ENCODE results near the gene PLEKHM3. TPM values are rescaled to one million over a fixed set of nuclear protein-coding genes. Genes with fewer than 3 reads are reported as not detected.

PLEKHM3 gene
- total RNA-seq, 1 experiment from 2014 or later = 2.5 TPM

DNA sequence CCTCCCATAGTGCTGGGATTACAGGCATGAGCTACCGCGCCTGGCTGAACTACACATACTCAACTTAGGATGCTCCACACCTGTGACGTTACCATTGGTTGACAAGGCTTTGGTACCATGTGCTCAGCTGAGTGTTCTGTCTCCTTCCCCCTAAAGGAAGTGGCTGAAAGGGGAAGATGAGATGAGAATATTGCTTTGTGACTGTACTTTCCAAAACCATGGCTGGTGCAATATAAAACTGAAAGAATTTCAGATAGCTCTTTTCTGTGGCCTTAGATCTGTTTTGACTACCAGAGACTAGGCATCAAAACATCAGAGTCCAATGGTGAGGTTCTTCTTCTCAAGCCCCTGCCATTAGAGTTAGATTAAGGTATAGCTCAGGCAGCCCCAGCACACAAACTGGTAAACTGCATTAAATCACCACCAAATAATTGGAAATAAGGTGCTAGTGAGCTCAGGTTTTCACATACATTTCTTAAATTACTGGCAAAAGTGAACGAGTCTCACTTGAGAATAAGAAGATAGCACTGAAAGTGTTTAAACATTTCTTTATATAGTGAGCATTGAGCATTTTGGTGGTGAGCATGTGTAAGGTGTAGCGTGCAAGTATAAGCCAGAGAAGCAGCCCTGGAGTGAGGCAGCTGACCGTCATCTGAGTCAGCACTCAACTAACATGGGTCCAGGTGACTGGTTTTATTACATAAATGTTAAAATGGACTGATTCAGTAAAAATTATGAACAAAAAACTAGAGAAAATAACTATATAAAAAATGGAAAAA is 142.1 kb downstream of the PLEKHM3 start:
- CTCF ChIA-PET = no interaction called here
- Histone ChIP-seq H3K4me3 (ENCODE audit: low read depth in 2 of 2, low read length in 2 of 2) (no peak overlapping the region), H3K36me3 (ENCODE audit: control insufficient read depth, insufficient read depth, low read length) (no peaks in the 10 kb centered on the region), H3K4me1 (ENCODE audit: control insufficient read depth, insufficient read depth, low read length) (no peaks in the 10 kb centered on the region), H3K27ac (ENCODE audit: low read length) (no peak overlapping the region), H3K9me3 (ENCODE audit: control insufficient read depth, insufficient read depth, low read depth, low read length) (no peaks in the 10 kb centered on the region), H3K27me3 (ENCODE audit: control insufficient read depth, insufficient read depth, low read length) (no peaks in the 10 kb centered on the region)
- TF ChIP-seq, protein P1, sequence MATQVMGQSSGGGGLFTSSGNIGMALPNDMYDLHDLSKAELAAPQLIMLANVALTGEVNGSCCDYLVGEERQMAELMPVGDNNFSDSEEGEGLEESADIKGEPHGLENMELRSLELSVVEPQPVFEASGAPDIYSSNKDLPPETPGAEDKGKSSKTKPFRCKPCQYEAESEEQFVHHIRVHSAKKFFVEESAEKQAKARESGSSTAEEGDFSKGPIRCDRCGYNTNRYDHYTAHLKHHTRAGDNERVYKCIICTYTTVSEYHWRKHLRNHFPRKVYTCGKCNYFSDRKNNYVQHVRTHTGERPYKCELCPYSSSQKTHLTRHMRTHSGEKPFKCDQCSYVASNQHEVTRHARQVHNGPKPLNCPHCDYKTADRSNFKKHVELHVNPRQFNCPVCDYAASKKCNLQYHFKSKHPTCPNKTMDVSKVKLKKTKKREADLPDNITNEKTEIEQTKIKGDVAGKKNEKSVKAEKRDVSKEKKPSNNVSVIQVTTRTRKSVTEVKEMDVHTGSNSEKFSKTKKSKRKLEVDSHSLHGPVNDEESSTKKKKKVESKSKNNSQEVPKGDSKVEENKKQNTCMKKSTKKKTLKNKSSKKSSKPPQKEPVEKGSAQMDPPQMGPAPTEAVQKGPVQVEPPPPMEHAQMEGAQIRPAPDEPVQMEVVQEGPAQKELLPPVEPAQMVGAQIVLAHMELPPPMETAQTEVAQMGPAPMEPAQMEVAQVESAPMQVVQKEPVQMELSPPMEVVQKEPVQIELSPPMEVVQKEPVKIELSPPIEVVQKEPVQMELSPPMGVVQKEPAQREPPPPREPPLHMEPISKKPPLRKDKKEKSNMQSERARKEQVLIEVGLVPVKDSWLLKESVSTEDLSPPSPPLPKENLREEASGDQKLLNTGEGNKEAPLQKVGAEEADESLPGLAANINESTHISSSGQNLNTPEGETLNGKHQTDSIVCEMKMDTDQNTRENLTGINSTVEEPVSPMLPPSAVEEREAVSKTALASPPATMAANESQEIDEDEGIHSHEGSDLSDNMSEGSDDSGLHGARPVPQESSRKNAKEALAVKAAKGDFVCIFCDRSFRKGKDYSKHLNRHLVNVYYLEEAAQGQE (IDR thresholded peaks at IDR 0.05; ENCODE audit: insufficient read depth in 1 of 2, low read depth in 2 of 2, low read length in 1 of 2) = no peak
- no peak for TF ChIP-seq TCF7L2 (IDR thresholded peaks at IDR 0.05; ENCODE audit: low read depth, low read length)
- TF ChIP-seq, protein P2, sequence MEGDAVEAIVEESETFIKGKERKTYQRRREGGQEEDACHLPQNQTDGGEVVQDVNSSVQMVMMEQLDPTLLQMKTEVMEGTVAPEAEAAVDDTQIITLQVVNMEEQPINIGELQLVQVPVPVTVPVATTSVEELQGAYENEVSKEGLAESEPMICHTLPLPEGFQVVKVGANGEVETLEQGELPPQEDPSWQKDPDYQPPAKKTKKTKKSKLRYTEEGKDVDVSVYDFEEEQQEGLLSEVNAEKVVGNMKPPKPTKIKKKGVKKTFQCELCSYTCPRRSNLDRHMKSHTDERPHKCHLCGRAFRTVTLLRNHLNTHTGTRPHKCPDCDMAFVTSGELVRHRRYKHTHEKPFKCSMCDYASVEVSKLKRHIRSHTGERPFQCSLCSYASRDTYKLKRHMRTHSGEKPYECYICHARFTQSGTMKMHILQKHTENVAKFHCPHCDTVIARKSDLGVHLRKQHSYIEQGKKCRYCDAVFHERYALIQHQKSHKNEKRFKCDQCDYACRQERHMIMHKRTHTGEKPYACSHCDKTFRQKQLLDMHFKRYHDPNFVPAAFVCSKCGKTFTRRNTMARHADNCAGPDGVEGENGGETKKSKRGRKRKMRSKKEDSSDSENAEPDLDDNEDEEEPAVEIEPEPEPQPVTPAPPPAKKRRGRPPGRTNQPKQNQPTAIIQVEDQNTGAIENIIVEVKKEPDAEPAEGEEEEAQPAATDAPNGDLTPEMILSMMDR (IDR thresholded peaks at IDR 0.05) = no peak
- no peak for TF ChIP-seq SIN3A (IDR thresholded peaks at IDR 0.05; ENCODE audit: borderline replicate concordance, insufficient read depth, low read depth, low read length)
- TF ChIP-seq POLR2AphosphoS5 (IDR thresholded peaks at IDR 0.05; ENCODE audit: low read depth, low read length) = no peak
- DNase-seq (ENCODE audit: low read depth, low spot score) (no peak), ATAC-seq (no peak)
- POLR2A ChIA-PET = no interaction called here
- in situ Hi-C loops (cut with HindIII; ENCODE audit: low pct_unique_long_range_greater_than_20kb, low sequenced_read_pairs) = no loop called here
- BruUV-seq (replicated peaks) = no TSS peak
- intact Hi-C loops (cut with micrococcal nuclease; ENCODE audit: unreplicated experiment) = no loop called here

DNA sequence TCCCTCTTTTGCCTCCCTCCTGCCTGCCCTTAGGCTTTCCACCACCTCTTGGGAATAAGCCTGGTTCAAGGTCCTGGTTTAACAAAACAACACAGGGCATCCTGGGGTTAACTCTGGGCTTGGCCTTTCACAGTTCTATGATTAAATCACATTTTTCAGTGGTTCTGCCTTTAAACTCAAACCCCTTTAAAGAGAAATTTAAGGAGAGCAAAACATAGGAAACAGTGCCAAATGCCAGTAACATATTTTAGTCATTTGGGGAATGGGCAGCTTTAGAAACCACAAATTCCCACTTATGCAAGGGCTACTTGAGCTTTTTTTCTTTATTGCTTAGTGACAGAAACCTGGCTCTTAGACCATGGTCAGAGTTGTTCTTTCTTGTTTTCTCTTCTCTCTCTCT is 143.4 kb downstream of the PLEKHM3 start:
- POLR2A ChIA-PET = no interaction called here
- DNase-seq (ENCODE audit: low read depth, low spot score) = no peak
- no peak overlapping the region for H3K27ac ChIP-seq (ENCODE audit: low read length)
- CTCF ChIA-PET = no interaction called here
- no peaks in the 10 kb centered on the region for H3K27me3 ChIP-seq (ENCODE audit: control insufficient read depth, insufficient read depth, low read length)
- H3K9me3 ChIP-seq (ENCODE audit: control insufficient read depth, insufficient read depth, low read depth, low read length) = no peaks in the 10 kb centered on the region
- H3K4me1 ChIP-seq (ENCODE audit: control insufficient read depth, insufficient read depth, low read length) = no peaks in the 10 kb centered on the region
- no peak overlapping the region for H3K4me3 ChIP-seq (ENCODE audit: low read depth in 2 of 2, low read length in 2 of 2)
- H3K36me3 ChIP-seq (ENCODE audit: control insufficient read depth, insufficient read depth, low read length) = no peaks in the 10 kb centered on the region
- in situ Hi-C loops (cut with HindIII; ENCODE audit: low pct_unique_long_range_greater_than_20kb, low sequenced_read_pairs) (no loop called here), intact Hi-C loops (cut with micrococcal nuclease; ENCODE audit: unreplicated experiment) (no loop called here)
- TF ChIP-seq, protein P1 (IDR thresholded peaks at IDR 0.05; ENCODE audit: insufficient read depth in 1 of 2, low read depth in 2 of 2, low read length in 1 of 2) = no peak
- TF ChIP-seq, protein P2 (IDR thresholded peaks at IDR 0.05) = no peak
- TF ChIP-seq POLR2AphosphoS5 (IDR thresholded peaks at IDR 0.05; ENCODE audit: low read depth, low read length) (no peak), TCF7L2 (IDR thresholded peaks at IDR 0.05; ENCODE audit: low read depth, low read length) (no peak)
- BruUV-seq (replicated peaks) = no TSS peak
- ATAC-seq = no peak

All from Panc1 (cell line).